ENCODE results near the gene ELAPOR1.

The ELAPOR1 gene

DNA sequence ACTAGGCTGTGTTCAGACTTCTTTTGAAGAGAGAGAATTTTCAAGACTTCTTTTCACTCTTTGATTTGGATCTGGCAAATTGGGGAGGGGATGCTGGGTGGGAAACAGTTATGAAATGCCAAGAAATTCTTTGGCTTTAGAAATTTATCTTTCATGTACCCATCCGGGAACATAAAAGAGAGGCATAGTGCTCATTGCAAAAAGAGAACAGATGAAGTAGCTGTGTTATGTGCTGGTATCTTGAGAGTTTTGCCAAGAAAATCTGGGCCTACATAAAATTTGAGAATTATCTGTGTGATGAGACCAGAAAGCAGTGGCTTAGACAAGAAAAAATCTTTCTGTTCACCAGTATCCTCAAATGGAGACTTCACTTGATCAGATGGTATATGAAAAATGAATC lies 19.0 kb upstream of the ELAPOR1 start:
- DNase-seq (ENCODE audit: low spot score) = no peak

- no peak for DNase-seq (ENCODE audit: low spot score)
Observed at GRCh38 chr1:109095631-109096030, 18.3 kb upstream of the ELAPOR1 start.

- DNase-seq (ENCODE audit: low spot score) = no peak
Observed at GRCh38 chr1:109096120-109096519, 17.8 kb upstream of the ELAPOR1 start.

DNA sequence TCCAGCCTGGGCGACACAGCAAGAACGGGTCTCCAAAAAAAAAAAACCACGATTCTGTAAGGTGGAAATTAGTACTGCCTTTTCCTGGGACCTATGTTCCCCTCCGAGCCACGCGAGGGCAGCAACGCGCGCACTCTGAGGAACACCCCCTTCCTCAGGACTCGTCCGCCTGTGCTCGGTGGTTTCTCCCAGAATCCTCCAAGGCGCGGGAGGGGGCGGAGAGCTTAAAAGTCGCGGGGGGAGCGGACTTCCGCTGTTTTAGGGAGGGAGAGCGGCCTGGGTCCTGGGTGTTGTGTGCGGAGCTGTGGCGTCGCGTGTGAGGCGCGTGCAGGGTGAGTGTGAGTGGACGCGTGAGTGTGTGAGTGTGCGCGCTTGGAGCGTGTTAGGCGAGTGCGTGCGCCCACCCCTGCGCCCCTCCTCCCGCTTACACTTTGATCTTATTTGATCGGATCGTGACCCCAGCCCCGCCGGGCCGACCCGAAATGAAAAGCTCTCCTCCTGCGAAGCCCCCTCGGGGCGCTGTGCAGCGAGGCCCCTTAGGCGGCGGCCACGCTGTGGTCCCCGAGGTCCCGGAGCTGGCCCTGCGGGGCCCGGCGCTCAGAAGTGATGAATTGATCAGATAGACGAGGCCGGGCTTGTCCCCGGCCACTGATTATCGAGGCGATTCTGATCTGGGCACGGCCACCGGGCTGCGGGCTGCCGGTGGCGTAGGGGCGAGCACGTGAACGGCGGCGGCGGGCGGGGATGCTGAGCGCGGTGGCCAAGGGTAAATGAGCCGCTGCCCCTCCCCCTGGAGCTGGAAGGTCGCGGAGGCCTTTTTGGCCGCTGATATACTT lies 13.8 kb upstream of the ELAPOR1 start:
- DNase-seq (ENCODE audit: low spot score) = peak; percentile 93

DNA sequence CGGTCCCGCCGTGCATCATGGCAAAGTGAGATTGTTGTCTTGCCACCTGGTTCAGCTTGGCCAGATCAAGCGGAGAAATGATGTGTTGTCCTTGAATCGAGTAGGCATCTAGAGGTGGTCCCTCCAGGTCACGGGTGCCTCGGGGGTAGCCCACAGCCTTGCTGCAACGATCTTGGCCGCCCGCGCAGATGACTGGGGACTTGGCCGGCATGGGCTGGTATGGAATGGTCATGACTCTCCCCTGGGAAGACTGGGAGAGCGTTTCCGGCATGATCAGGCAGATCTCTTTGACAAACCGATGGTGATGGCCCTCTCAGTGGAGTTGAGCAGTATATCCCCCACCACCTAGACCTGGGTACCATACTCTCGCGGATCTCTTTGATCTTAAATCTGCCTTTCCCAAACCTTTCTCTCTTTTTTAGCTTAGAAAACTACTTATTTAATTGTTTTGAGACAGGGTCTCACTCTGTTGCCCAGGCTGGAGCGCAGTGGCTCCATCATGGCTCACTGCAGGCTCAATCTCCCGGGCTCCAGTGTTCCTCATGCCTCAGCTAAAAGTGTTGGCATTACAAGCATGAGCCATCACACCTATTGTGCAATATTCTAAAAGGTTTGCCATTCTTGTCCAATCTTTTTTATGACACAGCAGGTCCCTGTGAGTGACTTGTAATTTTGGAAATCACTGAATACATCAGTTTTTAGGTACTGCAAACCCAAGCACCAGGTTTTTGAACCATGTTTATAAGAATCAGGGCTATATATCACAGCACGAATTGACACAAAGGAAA lies 9.4 kb upstream of the ELAPOR1 start:
- DNase-seq (ENCODE audit: low spot score) = no peak

DNA sequence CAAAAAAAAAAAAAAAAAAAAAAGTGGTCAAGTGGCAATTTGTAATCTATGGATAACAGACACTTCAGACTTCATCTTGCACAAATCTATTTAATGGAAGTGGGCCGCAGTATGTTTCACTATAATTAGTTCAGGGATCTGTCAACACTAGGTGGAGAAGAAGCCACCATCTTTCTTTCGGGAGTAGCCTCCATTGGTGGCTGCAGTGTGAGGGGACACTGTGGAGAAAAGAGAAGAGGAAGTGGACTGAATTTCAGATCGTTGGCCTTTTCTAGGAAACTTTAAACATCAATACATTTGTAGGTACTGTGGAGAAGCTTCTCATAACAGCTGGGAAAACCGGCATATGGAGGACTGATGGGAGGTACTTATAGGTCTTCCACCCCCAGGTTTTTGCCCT lies 8.0 kb upstream of the ELAPOR1 start:
- DNase-seq (ENCODE audit: low spot score) = no peak

DNA sequence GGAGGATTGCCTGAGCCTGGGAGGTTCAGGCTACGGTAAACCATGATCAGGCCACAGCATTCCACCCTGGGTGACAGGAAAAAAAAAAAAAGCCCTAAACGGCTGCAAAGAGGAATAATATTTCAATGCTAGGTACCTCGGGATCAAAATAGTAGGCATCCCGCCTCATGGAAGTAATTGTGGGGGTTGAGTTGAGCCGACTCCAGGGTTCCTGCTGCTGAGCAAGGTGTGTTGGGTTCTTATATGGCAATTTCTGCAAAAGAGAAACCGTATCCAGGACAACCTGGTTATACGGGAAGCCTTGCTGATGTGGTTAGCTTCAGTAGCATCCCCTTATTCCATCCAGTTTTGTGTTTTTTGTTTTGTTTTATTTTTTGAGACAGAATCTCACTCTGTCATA lies 6.1 kb upstream of the ELAPOR1 start:
- DNase-seq (ENCODE audit: low spot score) = no peak

DNA sequence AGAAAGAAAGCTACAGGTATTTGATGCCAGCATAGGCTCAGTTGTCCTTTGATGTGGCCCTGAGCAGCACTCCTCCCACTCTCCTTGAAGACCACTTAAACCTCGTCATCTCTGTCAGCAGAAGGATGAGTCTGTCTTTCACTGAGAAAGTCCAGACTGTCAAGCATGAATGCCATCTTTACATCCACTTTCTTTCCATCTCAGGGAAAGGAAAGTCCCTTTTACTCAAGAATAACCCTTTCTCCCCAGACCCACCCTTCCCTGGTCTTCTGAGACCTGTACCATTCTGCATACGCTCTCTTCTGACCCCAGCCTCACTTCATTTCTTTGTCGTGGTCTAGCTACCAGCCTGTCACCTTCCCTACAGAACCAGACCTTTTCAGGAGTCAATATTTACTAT lies 4.0 kb upstream of the ELAPOR1 start:
- DNase-seq (ENCODE audit: low spot score) = no peak

GRCh38 chr1:109111386-109112055 lies 2.4 kb upstream of the ELAPOR1 start:
- DNase-seq (ENCODE audit: low spot score) = no peak

GRCh38 chr1:109112056-109112651 lies 1.8 kb upstream of the ELAPOR1 start:
- no peak for DNase-seq (ENCODE audit: low spot score)

GRCh38 chr1:109112652-109113285 lies 1.1 kb upstream of the ELAPOR1 start:
- DNase-seq (ENCODE audit: low spot score) = peak; percentile 90

- no peak for DNase-seq (ENCODE audit: low spot score)
Observed at GRCh38 chr1:109114342-109114674, 393 bp downstream of the ELAPOR1 start.

GRCh38 chr1:109115685-109116084 lies 1.8 kb downstream of the ELAPOR1 start:
- DNase-seq (ENCODE audit: low spot score) = no peak

- DNase-seq (ENCODE audit: low spot score) = no peak
Observed at GRCh38 chr1:109116286-109116685, 2.4 kb downstream of the ELAPOR1 start.

DNA sequence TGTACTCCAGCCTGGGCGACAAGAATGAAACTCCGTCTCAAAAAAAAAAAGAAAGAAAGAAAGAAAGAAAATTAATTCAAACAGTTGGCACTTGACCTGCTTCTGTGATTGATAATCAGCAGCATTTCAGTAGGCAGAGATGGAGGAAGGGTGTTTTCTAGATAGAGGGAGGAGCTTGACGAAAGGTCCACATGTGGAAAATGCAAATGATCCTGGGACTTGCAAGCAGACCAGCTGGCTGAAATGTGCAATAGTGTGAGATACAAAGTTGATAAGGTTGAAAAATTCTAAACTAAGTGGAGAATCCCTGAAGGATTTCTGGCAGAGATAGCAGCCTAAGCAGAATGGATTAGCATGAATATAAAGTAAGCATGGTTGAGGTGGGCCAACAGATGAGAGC lies 4.2 kb downstream of the ELAPOR1 start:
- no peak for DNase-seq (ENCODE audit: low spot score)

DNA sequence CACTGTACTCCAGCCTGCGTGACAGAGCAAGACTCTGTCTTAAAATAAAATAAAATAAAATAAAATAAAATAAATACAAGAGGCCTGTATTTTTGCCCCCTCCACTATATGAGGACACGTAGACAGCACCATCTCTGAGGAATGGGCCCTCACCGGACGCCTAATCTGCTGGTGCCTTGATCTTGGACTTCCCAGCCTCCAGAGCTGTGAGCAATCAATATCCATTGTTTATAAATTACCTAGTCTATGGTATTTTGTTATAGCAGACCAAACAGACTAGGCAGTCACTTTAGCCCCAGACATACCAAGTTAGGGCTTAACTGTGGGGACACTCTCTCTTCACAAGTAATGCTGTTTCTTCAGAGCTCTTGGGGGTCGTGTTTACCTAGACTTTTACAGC lies 6.4 kb downstream of the ELAPOR1 start:
- DNase-seq (ENCODE audit: low spot score) = no peak

GRCh38 chr1:109131059-109131458 lies 17.1 kb downstream of the ELAPOR1 start:
- no peak for DNase-seq (ENCODE audit: low spot score)

DNA sequence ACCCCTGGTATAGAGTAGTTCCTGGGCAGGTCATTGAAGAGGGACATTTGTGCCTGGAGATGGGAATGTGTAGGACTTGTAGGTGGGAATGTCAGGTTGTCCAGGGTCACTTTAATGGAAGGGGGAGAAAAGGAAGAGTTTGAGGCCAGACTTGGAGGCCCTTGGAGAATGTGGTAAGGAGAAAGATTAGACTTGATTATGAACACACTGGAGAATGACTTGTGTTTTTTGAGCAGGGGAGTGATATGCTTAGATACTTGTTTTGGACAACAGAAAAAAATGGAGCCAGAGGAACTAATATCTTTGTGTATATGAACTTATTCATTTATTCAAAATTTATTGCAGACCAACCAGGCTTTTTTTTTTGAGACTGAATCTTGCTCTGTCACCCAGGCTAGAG lies 17.9 kb downstream of the ELAPOR1 start:
- no peak for DNase-seq (ENCODE audit: low spot score)

DNA sequence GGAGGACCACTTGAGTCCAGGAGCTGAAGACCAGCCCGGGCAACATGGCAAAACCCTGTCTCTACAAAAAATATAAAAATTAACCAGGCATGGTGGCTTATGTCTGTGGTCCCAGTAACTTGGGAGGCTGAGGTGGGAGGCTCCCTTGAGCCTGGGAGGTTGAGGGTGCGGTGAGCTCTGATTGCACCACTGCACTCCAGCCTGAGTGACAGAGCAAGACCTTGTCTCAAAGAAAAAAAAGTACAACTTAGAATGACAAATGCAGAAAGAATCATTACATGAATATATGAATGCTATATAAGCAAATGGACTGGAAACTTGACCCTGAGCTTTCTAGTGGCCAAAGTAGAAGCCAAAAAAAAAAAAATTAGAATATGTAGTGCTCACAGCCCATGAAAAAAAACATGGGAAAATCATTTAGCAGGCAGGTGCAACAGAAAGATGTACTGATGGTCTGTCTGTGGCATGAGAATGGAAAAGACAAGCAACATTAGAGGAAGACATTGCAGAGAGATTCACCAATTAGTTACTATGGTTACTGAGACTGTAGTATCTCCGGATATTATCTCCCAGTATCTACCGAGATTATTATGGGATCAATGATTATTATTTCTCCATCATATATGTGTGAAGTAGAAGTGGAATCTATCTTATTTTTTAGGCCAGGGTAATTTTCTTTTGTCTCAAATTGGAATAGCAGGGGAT lies 19.2 kb downstream of the ELAPOR1 start:
- DNase-seq (ENCODE audit: low spot score) = no peak

- DNase-seq (ENCODE audit: low spot score) = no peak
Observed at GRCh38 chr1:109133815-109134214, 19.9 kb downstream of the ELAPOR1 start.

DNA sequence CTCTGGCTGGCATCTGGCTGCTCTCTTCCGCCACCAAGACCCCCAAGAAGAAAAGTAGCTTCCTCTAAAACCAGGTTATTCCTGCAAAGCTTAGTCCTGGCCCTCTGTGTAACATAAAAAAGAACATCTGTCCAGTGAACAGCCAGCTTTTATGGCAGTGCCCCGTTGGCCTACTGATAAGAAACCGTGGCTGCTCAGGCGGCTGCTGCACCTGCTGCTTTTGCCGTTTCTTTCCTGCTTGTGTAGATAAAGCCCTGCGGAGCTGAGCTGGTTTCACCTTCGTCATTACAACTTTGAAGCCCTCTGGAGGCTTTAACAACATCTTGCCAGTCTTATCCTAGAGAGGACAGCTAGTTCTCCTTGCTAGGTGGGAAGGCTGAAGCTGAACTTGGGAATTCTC lies 20.5 kb downstream of the ELAPOR1 start:
- no peak for DNase-seq (ENCODE audit: low spot score)

DNA sequence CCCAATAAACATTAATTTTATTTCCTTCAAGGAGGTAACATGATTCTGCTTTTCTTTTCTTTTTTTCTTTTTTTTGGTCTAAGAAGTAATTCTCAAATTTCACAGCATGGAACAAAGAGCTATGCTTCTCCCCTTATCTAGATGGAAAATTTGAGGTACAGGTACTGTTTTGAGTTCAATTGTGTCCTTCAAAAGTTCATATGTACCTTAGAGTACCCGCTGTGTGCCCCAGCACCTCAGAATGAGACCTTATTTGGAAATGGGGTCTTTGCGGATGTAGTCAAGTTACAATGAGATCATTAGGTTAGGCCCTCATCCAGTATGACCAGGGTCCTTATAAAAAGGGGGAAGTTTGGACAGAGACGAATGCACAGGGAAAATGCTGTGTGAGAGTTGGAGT lies 22.0 kb downstream of the ELAPOR1 start:
- DNase-seq (ENCODE audit: low spot score) = no peak

Data from D341Med (cell line).